ENCODE results near the gene WDR35.

The WDR35 gene

DNA sequence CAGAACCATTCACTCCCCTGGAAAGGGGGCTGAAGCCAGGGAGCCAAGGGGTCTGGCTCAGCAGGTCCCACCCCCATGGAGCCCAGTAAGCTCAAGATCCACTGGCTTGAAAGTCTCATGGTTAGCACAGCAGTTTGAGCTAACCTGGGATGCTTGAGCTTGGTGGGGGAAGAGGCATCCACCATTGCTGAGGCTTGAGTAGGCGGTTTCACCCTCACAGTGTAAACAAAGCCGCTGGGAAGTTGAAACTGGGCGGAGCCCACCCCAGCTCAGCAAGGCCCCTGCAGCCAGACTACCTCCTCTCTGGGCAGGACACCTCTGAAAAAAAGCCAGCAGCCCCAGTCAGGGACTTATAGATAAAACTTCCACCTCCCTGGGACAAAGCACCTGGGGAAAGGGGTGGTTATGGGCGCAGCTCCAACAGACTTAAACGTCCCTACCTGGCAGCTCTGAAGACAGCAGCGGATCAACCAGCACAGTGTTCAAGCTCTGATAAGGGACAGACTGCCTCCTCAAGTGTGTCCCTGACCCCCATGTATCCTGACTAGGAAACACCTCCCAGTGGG, 73.4 kb downstream of the WDR35 start:
- Histone ChIP-seq H3K9ac (ENCODE audit: low read length) (no peak overlapping the region), H3K79me2 (ENCODE audit: low read length) (no peaks in the 10 kb centered on the region), H3K27me3 (ENCODE audit: low read depth, low read length) (no peaks in the 10 kb centered on the region), H3K36me3 (replicated peaks; ENCODE audit: low read depth, low read length) (no peaks in the 10 kb centered on the region), H3K4me1 (ENCODE audit: low read length) (no peaks in the 10 kb centered on the region), H3K27ac (ENCODE audit: low read length) (no peak overlapping the region), H3K4me2 (ENCODE audit: low read length) (no peak overlapping the region), H3K4me3 (ENCODE audit: low read length) (no peak overlapping the region), H4K20me1 (ENCODE audit: insufficient read depth, low read length) (no peaks in the 10 kb centered on the region), H3K9me3 (ENCODE audit: insufficient read depth, low read length) (no peaks in the 10 kb centered on the region), H2AFZ (ENCODE audit: low read depth, low read length) (no peak overlapping the region)
- TF ChIP-seq EZH2phosphoT487 (IDR thresholded peaks at IDR 0.05; ENCODE audit: low read depth): no peak
- TF ChIP-seq, protein P1, sequence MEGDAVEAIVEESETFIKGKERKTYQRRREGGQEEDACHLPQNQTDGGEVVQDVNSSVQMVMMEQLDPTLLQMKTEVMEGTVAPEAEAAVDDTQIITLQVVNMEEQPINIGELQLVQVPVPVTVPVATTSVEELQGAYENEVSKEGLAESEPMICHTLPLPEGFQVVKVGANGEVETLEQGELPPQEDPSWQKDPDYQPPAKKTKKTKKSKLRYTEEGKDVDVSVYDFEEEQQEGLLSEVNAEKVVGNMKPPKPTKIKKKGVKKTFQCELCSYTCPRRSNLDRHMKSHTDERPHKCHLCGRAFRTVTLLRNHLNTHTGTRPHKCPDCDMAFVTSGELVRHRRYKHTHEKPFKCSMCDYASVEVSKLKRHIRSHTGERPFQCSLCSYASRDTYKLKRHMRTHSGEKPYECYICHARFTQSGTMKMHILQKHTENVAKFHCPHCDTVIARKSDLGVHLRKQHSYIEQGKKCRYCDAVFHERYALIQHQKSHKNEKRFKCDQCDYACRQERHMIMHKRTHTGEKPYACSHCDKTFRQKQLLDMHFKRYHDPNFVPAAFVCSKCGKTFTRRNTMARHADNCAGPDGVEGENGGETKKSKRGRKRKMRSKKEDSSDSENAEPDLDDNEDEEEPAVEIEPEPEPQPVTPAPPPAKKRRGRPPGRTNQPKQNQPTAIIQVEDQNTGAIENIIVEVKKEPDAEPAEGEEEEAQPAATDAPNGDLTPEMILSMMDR (IDR thresholded peaks at IDR 0.05; ENCODE audit: low read depth, low read length): no peak

- H3K27me3 ChIP-seq (ENCODE audit: low read depth, low read length): no peaks in the 10 kb centered on the region
- no peaks in the 10 kb centered on the region for H4K20me1 ChIP-seq (ENCODE audit: insufficient read depth, low read length)
- H3K9ac ChIP-seq (ENCODE audit: low read length): no peak overlapping the region
- no peak overlapping the region for H2AFZ ChIP-seq (ENCODE audit: low read depth, low read length)
- no peak for TF ChIP-seq EZH2phosphoT487 (IDR thresholded peaks at IDR 0.05; ENCODE audit: low read depth)
- TF ChIP-seq, protein P1 (IDR thresholded peaks at IDR 0.05; ENCODE audit: low read depth, low read length): no peak
- H3K4me1 ChIP-seq (ENCODE audit: low read length): no peaks in the 10 kb centered on the region
- no peaks in the 10 kb centered on the region for H3K36me3 ChIP-seq (replicated peaks; ENCODE audit: low read depth, low read length)
- no peak overlapping the region for H3K4me3 ChIP-seq (ENCODE audit: low read length)
- H3K79me2 ChIP-seq (ENCODE audit: low read length): no peaks in the 10 kb centered on the region
- no peaks in the 10 kb centered on the region for H3K9me3 ChIP-seq (ENCODE audit: insufficient read depth, low read length)
- H3K27ac ChIP-seq (ENCODE audit: low read length): no peak overlapping the region
- H3K4me2 ChIP-seq (ENCODE audit: low read length): no peak overlapping the region
Measured at GRCh38 chr2:19914266-19914975, 75.5 kb downstream of the WDR35 start.

- no peak overlapping the region for H3K4me2 ChIP-seq (ENCODE audit: low read length)
- H3K79me2 ChIP-seq (ENCODE audit: low read length): no peaks in the 10 kb centered on the region
- H3K27ac ChIP-seq (ENCODE audit: low read length): no peak overlapping the region
- no peak overlapping the region for H3K9ac ChIP-seq (ENCODE audit: low read length)
- no peaks in the 10 kb centered on the region for H4K20me1 ChIP-seq (ENCODE audit: insufficient read depth, low read length)
- TF ChIP-seq, protein P1 (IDR thresholded peaks at IDR 0.05; ENCODE audit: low read depth, low read length): no peak
- TF ChIP-seq EZH2phosphoT487 (IDR thresholded peaks at IDR 0.05; ENCODE audit: low read depth): no peak
- H3K4me1 ChIP-seq (ENCODE audit: low read length): no peaks in the 10 kb centered on the region
- no peaks in the 10 kb centered on the region for H3K36me3 ChIP-seq (replicated peaks; ENCODE audit: low read depth, low read length)
- H3K27me3 ChIP-seq (ENCODE audit: low read depth, low read length): no peaks in the 10 kb centered on the region
- H3K4me3 ChIP-seq (ENCODE audit: low read length): no peak overlapping the region
- no peaks in the 10 kb centered on the region for H3K9me3 ChIP-seq (ENCODE audit: insufficient read depth, low read length)
- no peak overlapping the region for H2AFZ ChIP-seq (ENCODE audit: low read depth, low read length)
Measured at GRCh38 chr2:19911808-19912509, 77.9 kb downstream of the WDR35 start.

DNA sequence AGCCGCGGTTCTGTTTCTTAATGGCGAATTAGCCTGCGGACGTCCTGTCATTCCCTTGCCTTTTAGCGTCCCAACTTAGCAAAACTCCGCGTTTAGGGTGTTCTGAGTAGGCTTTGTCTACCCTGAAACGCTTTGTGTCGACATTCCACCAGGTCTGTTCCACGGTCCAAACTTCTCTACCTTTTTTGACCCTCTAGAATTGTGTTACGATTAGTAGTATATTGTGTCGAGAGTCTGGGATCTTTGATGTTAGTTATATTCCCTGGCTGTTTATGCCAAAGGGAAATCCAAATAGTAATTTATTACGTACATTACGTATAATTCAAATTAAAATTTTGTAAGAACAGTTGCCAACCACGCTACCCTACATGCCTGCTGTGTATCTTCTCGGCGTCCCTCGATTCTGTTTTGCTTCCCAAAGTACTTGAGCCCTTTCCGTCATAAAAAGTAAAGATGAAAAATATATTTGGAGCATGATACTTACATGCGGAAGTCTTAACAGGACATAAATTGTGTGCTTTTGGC, 87.6 kb downstream of the WDR35 start:
- Histone ChIP-seq H3K27ac (ENCODE audit: low read length) (peak overlapping the region; percentile 80), H4K20me1 (ENCODE audit: insufficient read depth, low read length) (peaks cover 26% of the 10 kb centered on the region), H3K9me3 (ENCODE audit: insufficient read depth, low read length) (no peaks in the 10 kb centered on the region), H3K9ac (ENCODE audit: low read length) (peak overlapping the region; percentile 81), H3K4me2 (ENCODE audit: low read length) (peak overlapping the region; percentile 89), H3K27me3 (ENCODE audit: low read depth, low read length) (no peaks in the 10 kb centered on the region), H3K79me2 (ENCODE audit: low read length) (peaks cover 40% of the 10 kb centered on the region), H3K4me3 (ENCODE audit: low read length) (peak overlapping the region; percentile 85), H3K36me3 (replicated peaks; ENCODE audit: low read depth, low read length) (peaks cover 2% of the 10 kb centered on the region), H2AFZ (ENCODE audit: low read depth, low read length) (peak overlapping the region; percentile 84), H3K4me1 (ENCODE audit: low read length) (peaks cover 39% of the 10 kb centered on the region)
- TF ChIP-seq EZH2phosphoT487 (IDR thresholded peaks at IDR 0.05; ENCODE audit: low read depth): no peak
- TF ChIP-seq, protein P1 (IDR thresholded peaks at IDR 0.05; ENCODE audit: low read depth, low read length): no peak
